ENCODE data around the gene EPHB2. TPM values are rescaled to one million over a fixed set of nuclear protein-coding genes. Genes with fewer than 3 reads are reported as not detected.

The EPHB2 gene
- total and polyA plus RNA-seq, 3 donors from 2014 or later = 7.7 to 9.4 (median 8.2) TPM

DNA sequence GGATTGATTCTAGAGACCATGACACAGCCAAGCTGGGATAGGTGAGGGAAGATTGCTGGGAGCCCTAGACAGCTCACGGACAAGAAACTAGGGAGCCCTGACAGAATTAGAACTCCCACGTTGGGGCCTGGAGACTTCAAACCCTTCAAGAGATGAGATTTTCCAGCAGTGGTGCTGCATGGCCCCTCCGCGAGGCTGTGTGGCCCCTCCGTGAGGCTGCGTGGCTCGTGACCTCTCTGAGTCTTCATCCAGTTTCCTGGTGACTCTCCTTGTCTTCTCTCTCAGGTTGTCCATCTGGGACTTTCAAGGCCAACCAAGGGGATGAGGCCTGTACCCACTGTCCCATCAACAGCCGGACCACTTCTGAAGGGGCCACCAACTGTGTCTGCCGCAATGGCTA, 152.1 kb downstream of the EPHB2 start:
- Histone ChIP-seq H3K4me1 (no peaks in the 10 kb centered on the region), H3K27ac (no peak overlapping the region), H3K4me3 (no peak overlapping the region), H3K9me3 (no peaks in the 10 kb centered on the region), H3K36me3 (ENCODE audit: low read depth, missing control alignments) (no peaks in the 10 kb centered on the region), H3K27me3 (no peaks in the 10 kb centered on the region)
- no peak for TF ChIP-seq POLR2A (IDR thresholded peaks at IDR 0.05)
- TF ChIP-seq, protein P1, sequence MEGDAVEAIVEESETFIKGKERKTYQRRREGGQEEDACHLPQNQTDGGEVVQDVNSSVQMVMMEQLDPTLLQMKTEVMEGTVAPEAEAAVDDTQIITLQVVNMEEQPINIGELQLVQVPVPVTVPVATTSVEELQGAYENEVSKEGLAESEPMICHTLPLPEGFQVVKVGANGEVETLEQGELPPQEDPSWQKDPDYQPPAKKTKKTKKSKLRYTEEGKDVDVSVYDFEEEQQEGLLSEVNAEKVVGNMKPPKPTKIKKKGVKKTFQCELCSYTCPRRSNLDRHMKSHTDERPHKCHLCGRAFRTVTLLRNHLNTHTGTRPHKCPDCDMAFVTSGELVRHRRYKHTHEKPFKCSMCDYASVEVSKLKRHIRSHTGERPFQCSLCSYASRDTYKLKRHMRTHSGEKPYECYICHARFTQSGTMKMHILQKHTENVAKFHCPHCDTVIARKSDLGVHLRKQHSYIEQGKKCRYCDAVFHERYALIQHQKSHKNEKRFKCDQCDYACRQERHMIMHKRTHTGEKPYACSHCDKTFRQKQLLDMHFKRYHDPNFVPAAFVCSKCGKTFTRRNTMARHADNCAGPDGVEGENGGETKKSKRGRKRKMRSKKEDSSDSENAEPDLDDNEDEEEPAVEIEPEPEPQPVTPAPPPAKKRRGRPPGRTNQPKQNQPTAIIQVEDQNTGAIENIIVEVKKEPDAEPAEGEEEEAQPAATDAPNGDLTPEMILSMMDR (IDR thresholded peaks at IDR 0.05) = no peak
- intact Hi-C loops (cut with DNase I; ENCODE audit: low total_unique reads) = loop anchor here (10.0 kb wide), 1 partner anchor 138 kb away; no protein-coding TSS in a partner anchor
- no peak for DNase-seq
- 93 to 95% methylated on average over 5 to 9 of the region's 9 CpGs for WGBS, 2 donors

DNA sequence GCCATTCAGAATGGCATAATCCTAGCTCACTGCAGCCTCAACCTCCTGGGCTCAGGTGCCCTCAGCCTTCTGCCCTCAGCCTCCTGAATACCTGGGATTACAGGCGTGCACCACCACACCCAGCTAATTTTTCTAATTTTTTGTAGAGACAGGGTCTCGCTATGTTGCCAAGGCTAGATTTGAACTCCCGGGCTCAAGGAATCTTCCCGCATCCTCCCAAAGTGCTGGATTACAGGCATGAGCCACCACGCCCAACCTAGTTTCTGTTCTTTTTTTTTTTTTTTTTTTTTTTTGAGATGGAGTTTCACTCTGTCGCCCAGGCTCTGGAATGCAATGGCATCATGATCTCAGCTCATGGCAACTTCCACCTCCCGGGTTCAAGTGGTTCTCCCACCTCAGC, 153.1 kb downstream of the EPHB2 start:
- intact Hi-C loops (cut with DNase I; ENCODE audit: low total_unique reads) = loop anchor here (10.0 kb wide), 1 partner anchor 139 kb away; no protein-coding TSS in a partner anchor

DNA sequence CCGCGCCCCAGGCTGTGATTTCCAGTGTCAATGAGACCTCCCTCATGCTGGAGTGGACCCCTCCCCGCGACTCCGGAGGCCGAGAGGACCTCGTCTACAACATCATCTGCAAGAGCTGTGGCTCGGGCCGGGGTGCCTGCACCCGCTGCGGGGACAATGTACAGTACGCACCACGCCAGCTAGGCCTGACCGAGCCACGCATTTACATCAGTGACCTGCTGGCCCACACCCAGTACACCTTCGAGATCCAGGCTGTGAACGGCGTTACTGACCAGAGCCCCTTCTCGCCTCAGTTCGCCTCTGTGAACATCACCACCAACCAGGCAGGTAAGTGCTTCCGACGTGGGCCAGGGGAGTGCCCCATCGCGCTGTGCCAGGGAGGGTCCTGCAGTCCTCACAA, 154.2 kb downstream of the EPHB2 start:
- Histone ChIP-seq H3K36me3 (ENCODE audit: low read depth, missing control alignments) (no peaks in the 10 kb centered on the region), H3K27me3 (no peaks in the 10 kb centered on the region), H3K27ac (no peak overlapping the region), H3K4me3 (no peak overlapping the region), H3K9me3 (no peaks in the 10 kb centered on the region), H3K4me1 (no peaks in the 10 kb centered on the region)
- intact Hi-C loops (cut with DNase I; ENCODE audit: low total_unique reads) = loop anchor here (10.0 kb wide), 1 partner anchor 140 kb away; no protein-coding TSS in a partner anchor
- 92 to 95% methylated on average over 16 to 24 of the region's 24 CpGs for WGBS, 2 donors
- no peak for DNase-seq
- TF ChIP-seq, protein P1 (IDR thresholded peaks at IDR 0.05) = no peak
- no peak for TF ChIP-seq POLR2A (IDR thresholded peaks at IDR 0.05)

More for the DNA sequence above, 153.1 kb downstream of the EPHB2 start:
- Histone ChIP-seq H3K27ac (no peak overlapping the region), H3K36me3 (ENCODE audit: low read depth, missing control alignments) (no peaks in the 10 kb centered on the region), H3K4me1 (no peaks in the 10 kb centered on the region), H3K4me3 (no peak overlapping the region), H3K27me3 (no peaks in the 10 kb centered on the region), H3K9me3 (no peaks in the 10 kb centered on the region)
- 92 to 96% methylated on average over 7 of the region's 7 CpGs for WGBS, 2 donors
- TF ChIP-seq POLR2A (IDR thresholded peaks at IDR 0.05) = no peak
- DNase-seq = no peak

DNA sequence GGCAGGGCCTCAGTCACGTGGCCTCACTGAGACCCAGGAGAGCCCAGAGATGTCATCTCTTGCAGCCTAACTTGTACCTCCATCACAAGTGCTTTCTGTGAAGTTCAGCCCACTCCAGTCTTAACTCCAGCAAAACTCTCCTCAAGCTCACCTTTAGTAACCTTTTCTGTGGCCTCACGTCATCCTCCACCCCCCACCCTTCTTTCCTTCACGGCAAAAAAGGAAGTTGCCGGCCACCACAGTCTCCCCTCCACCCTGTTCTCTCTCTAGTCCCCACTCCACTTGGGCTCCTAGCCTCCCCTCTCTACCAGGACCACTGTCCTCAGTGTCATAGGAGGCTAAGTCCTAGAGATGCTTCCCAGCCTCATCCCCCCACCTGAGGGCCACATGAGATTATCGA, 155.1 kb downstream of the EPHB2 start:
- no peak for DNase-seq
- WGBS, 2 donors = 77 to 82% methylated on average over 5 of the region's 5 CpGs

DNA sequence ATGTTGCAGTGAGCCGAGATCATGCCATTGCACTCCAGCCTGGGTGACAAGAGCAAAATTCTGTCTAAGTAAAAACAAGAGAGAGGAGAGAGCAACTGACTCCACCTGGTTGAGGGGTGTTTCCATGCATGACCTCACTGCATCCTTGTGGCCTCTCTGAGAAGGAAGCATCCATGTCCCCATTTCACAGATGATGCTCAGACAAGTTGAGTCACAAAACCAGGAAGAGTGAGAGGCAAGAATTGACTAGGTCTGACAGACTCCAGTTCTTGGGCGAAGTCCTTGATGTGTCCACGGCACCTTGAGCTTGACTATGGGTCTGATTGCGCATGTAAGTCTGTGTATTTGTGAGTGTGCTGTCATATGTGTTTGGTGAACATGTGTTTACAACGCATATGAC, 156.2 kb downstream of the EPHB2 start:
- Histone ChIP-seq H3K27ac (no peak overlapping the region), H3K4me1 (peaks cover 4% of the 10 kb centered on the region), H3K27me3 (no peaks in the 10 kb centered on the region), H3K9me3 (no peaks in the 10 kb centered on the region), H3K4me3 (no peak overlapping the region), H3K36me3 (ENCODE audit: low read depth, missing control alignments) (no peaks in the 10 kb centered on the region)
- DNase-seq = no peak
- TF ChIP-seq POLR2A (IDR thresholded peaks at IDR 0.05) = no peak
- TF ChIP-seq, protein P1 (IDR thresholded peaks at IDR 0.05) = no peak
- 95 to 96% methylated on average over 4 to 5 of the region's 5 CpGs for WGBS, 2 donors
- intact Hi-C loops (cut with DNase I; ENCODE audit: low total_unique reads) = loop anchor here (10.0 kb wide), 1 partner anchor 142 kb away; no protein-coding TSS in a partner anchor

More for the DNA sequence above, 155.1 kb downstream of the EPHB2 start:
- Histone ChIP-seq H3K4me3 (no peak overlapping the region), H3K27me3 (no peaks in the 10 kb centered on the region), H3K9me3 (no peaks in the 10 kb centered on the region), H3K27ac (no peak overlapping the region), H3K36me3 (ENCODE audit: low read depth, missing control alignments) (no peaks in the 10 kb centered on the region), H3K4me1 (peaks cover 4% of the 10 kb centered on the region)
- no peak for TF ChIP-seq POLR2A (IDR thresholded peaks at IDR 0.05)
- TF ChIP-seq, protein P1 (IDR thresholded peaks at IDR 0.05) = no peak
- intact Hi-C loops (cut with DNase I; ENCODE audit: low total_unique reads) = loop anchor here (10.0 kb wide), 1 partner anchor 141 kb away; no protein-coding TSS in a partner anchor

All from testis (tissue), 3 donors.